ENCODE measurements around the gene PLPPR2. TPM values are rescaled to one million over a fixed set of nuclear protein-coding genes. Genes with fewer than 3 reads are reported as not detected.

The PLPPR2 gene
- total RNA-seq, 1 experiment from 2014 or later: 7.5 TPM

- CTCF ChIA-PET: interaction anchor here (1.2 to 1.9 kb wide), 3 partner anchors 31 to 68 kb away, joined by 3 to 11 read pairs (median 8); no protein-coding TSS in a partner anchor
- POLR2A ChIA-PET: no interaction called here
- H3K27ac Mint-ChIP-seq: no peak overlapping the region
These were observed 59.3 kb downstream of the PLPPR2 start for GRCh38 chr19:11414544-11414943.

More at GRCh38 chr19:11414544-11414943, 59.3 kb downstream of the PLPPR2 start:
- DNase-seq (ENCODE audit: low spot score): no peak
- Mint-ChIP-seq H3K27me3 (ENCODE audit: low read depth) (peaks cover 5% of the 10 kb centered on the region), H3K9me3 (no peaks in the 10 kb centered on the region), H3K4me1 (peaks cover 9% of the 10 kb centered on the region), H3K36me3 (peaks cover 24% of the 10 kb centered on the region), H3K4me3 (no peak overlapping the region)
- ATAC-seq: no peak
- TF ChIP-seq, protein P1, sequence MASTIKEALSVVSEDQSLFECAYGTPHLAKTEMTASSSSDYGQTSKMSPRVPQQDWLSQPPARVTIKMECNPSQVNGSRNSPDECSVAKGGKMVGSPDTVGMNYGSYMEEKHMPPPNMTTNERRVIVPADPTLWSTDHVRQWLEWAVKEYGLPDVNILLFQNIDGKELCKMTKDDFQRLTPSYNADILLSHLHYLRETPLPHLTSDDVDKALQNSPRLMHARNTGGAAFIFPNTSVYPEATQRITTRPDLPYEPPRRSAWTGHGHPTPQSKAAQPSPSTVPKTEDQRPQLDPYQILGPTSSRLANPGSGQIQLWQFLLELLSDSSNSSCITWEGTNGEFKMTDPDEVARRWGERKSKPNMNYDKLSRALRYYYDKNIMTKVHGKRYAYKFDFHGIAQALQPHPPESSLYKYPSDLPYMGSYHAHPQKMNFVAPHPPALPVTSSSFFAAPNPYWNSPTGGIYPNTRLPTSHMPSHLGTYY (CRISPR knock-in tag; IDR thresholded peaks at IDR 0.05): no peak
- TF ChIP-seq, protein P2, sequence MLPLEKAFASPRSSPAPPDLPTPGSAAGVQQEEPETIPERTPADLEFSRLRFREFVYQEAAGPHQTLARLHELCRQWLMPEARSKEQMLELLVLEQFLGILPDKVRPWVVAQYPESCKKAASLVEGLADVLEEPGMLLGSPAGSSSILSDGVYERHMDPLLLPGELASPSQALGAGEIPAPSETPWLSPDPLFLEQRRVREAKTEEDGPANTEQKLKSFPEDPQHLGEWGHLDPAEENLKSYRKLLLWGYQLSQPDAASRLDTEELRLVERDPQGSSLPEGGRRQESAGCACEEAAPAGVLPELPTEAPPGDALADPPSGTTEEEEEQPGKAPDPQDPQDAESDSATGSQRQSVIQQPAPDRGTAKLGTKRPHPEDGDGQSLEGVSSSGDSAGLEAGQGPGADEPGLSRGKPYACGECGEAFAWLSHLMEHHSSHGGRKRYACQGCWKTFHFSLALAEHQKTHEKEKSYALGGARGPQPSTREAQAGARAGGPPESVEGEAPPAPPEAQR (CRISPR knock-in tag; IDR thresholded peaks at IDR 0.05): no peak
- TF ChIP-seq, protein P3, sequence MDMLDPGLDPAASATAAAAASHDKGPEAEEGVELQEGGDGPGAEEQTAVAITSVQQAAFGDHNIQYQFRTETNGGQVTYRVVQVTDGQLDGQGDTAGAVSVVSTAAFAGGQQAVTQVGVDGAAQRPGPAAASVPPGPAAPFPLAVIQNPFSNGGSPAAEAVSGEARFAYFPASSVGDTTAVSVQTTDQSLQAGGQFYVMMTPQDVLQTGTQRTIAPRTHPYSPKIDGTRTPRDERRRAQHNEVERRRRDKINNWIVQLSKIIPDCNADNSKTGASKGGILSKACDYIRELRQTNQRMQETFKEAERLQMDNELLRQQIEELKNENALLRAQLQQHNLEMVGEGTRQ (CRISPR knock-in tag; IDR thresholded peaks at IDR 0.05): no peak
- TF ChIP-seq JUN (CRISPR knock-in tag; IDR thresholded peaks at IDR 0.05): no peak

Other genes starting within 250 kb of the PLPPR2 start
- 52.0 to 62.2 TPM (median 58.3 TPM) in 3 replicates for gene SPC24, start 199.7 kb upstream of the PLPPR2 start, total RNA-seq (2021)
- gene KANK2, start 157.9 kb upstream of the PLPPR2 start, total RNA-seq (2021): 31.8 to 35.1 TPM (median 33.2 TPM) in 3 replicates
- gene ANGPTL8, start 115.8 kb upstream of the PLPPR2 start, total RNA-seq (2021): 0.30 TPM in 1 of 3 replicates, not detected in the others
- gene DOCK6, start 92.9 kb upstream of the PLPPR2 start, total RNA-seq (2021): 88.8 to 100 TPM (median 90.7 TPM) in 3 replicates
- gene TSPAN16, start 59.3 kb upstream of the PLPPR2 start, total RNA-seq (2021): 0.30 TPM in 1 of 3 replicates, not detected in the others
- 18.9 to 27.8 TPM (median 27.0 TPM) in 3 replicates for gene RAB3D, start 15.8 kb upstream of the PLPPR2 start, total RNA-seq (2021)
- 69.9 to 78.3 TPM (median 76.0 TPM) in 3 replicates for gene TMEM205, start 9.2 kb upstream of the PLPPR2 start, total RNA-seq (2021)
- 5.5 to 8.5 TPM (median 6.8 TPM) in 3 replicates for gene CCDC159, start 8.9 kb upstream of the PLPPR2 start, total RNA-seq (2021)
- gene SWSAP1, start 19.2 kb downstream of the PLPPR2 start, total RNA-seq (2021): 2.4 to 3.9 TPM (median 3.0 TPM) in 3 replicates
- gene EPOR, start 28.9 kb downstream of the PLPPR2 start, total RNA-seq (2021): 16.8 to 20.9 TPM (median 20.4 TPM) in 3 replicates
- 69.0 to 88.3 TPM (median 86.0 TPM) in 3 replicates for gene RGL3, start 63.9 kb downstream of the PLPPR2 start, total RNA-seq (2021)
- 4.1 to 5.8 TPM (median 4.8 TPM) in 3 replicates for gene ODAD3, start 79.7 kb downstream of the PLPPR2 start, total RNA-seq (2021)
- gene PRKCSH, start 80.2 kb downstream of the PLPPR2 start, total RNA-seq (2021): 396 to 405 TPM (median 402 TPM) in 3 replicates
- 1.4 to 3.0 TPM (median 1.6 TPM) in 3 replicates for gene ELAVL3, start 125.6 kb downstream of the PLPPR2 start, total RNA-seq (2021)
- gene ZNF653, start 150.4 kb downstream of the PLPPR2 start, total RNA-seq (2021): 10.3 to 13.4 TPM (median 11.5 TPM) in 3 replicates
- gene ECSIT, start 173.7 kb downstream of the PLPPR2 start, total RNA-seq (2021): 56.4 to 64.1 TPM (median 61.7 TPM) in 3 replicates
- gene CNN1, start 183.4 kb downstream of the PLPPR2 start, total RNA-seq (2021): 16.0 to 18.0 TPM (median 17.4 TPM) in 3 replicates
- gene ELOF1, start 203.8 kb downstream of the PLPPR2 start, total RNA-seq (2021): 70.9 to 86.0 TPM (median 73.4 TPM) in 3 replicates
- gene ACP5, start 222.2 kb downstream of the PLPPR2 start, total RNA-seq (2021): 8.6 to 14.3 TPM (median 11.8 TPM) in 3 replicates
- gene ZNF627, start 242.1 kb downstream of the PLPPR2 start, total RNA-seq (2021): 12.6 to 13.2 TPM (median 12.7 TPM) in 3 replicates

All from WTC11 (cell line).